HG03558 (cell line): Measurements from ENCODE around the gene SPAG16.
A peak's percentile ranks its signal among the peaks of the same experiment; 100 is the strongest.

Experiments used
- ATAC-seq: cut with Tn5 transposase; IDR thresholded peaks from one replicate; pipeline ENCODE4 v1.9.1; 2021; ENCODE audit warnings: moderate number of reproducible peaks; ENCODE audit not compliant: unreplicated experiment; ENCODE audit errors: extremely low read depth

The SPAG16 gene

GRCh38 chr2:213766465-213766901 is 482.2 kb downstream of the SPAG16 start:
- peak; percentile 90 for ATAC-seq

GRCh38 chr2:213787869-213788268 is 503.6 kb downstream of the SPAG16 start:
- ATAC-seq = peak; percentile 59

GRCh38 chr2:213789940-213790339 is 505.7 kb downstream of the SPAG16 start:
- ATAC-seq = no peak

GRCh38 chr2:213792045-213792444 is 507.8 kb downstream of the SPAG16 start:
- ATAC-seq = no peak

- ATAC-seq = no peak
Measured at GRCh38 chr2:213806125-213806726, 522.0 kb downstream of the SPAG16 start.

GRCh38 chr2:213816583-213816982 is 532.3 kb downstream of the SPAG16 start:
- ATAC-seq = no peak

- ATAC-seq = no peak
Measured at GRCh38 chr2:213818436-213818835, 534.2 kb downstream of the SPAG16 start.

GRCh38 chr2:213834331-213834730 is 550.1 kb downstream of the SPAG16 start:
- no peak for ATAC-seq

GRCh38 chr2:213834746-213835145 is 550.5 kb downstream of the SPAG16 start:
- ATAC-seq = no peak

GRCh38 chr2:213846856-213847255 is 562.6 kb downstream of the SPAG16 start:
- no peak for ATAC-seq

- no peak for ATAC-seq
Measured at GRCh38 chr2:213847316-213847715, 563.1 kb downstream of the SPAG16 start.

- no peak for ATAC-seq
Measured at GRCh38 chr2:213848631-213849030, 564.4 kb downstream of the SPAG16 start.

- no peak for ATAC-seq
Measured at GRCh38 chr2:213861638-213862037, 577.4 kb downstream of the SPAG16 start.

- ATAC-seq = no peak
Measured at GRCh38 chr2:213862407-213863076, 578.3 kb downstream of the SPAG16 start.

GRCh38 chr2:213863541-213863940 is 579.3 kb downstream of the SPAG16 start:
- ATAC-seq = no peak

- ATAC-seq = no peak
Measured at GRCh38 chr2:213868526-213868925, 584.3 kb downstream of the SPAG16 start.

GRCh38 chr2:213885485-213885884 is 601.2 kb downstream of the SPAG16 start:
- no peak for ATAC-seq

GRCh38 chr2:213914510-213914909 is 630.2 kb downstream of the SPAG16 start:
- no peak for ATAC-seq

- no peak for ATAC-seq
Measured at GRCh38 chr2:213920014-213920413, 635.8 kb downstream of the SPAG16 start.

- ATAC-seq = no peak
Measured at GRCh38 chr2:213923543-213923942, 639.3 kb downstream of the SPAG16 start.

- peak; percentile 93 for ATAC-seq
Measured at GRCh38 chr2:213934560-213934959, 650.3 kb downstream of the SPAG16 start.

GRCh38 chr2:213958086-213958485 is 673.8 kb downstream of the SPAG16 start:
- no peak for ATAC-seq
